Raji (cell line): Measurements from ENCODE around the gene PNPLA5.

Source experiments
- POLR2A ChIP-seq: IDR thresholded peaks from 2 replicates; pipeline ENCODE4 v1.6.1; 2011; ENCODE audit warnings: low read depth, low read length, control low read depth; ENCODE audit not compliant: insufficient read depth

The PNPLA5 gene

GRCh38 chr22:43852573-43853327 is 39.1 kb downstream of the PNPLA5 start:
- TF ChIP-seq POLR2A, result no peak

GRCh38 chr22:43851979-43852307 is 39.9 kb downstream of the PNPLA5 start:
- no peak for TF ChIP-seq POLR2A

- TF ChIP-seq POLR2A, result no peak
Observed at GRCh38 chr22:43851058-43851978, 40.5 kb downstream of the PNPLA5 start.

- no peak for TF ChIP-seq POLR2A
Observed at GRCh38 chr22:43850529-43850928, 41.3 kb downstream of the PNPLA5 start.

- no peak for TF ChIP-seq POLR2A
Observed at GRCh38 chr22:43849731-43850130, 42.1 kb downstream of the PNPLA5 start.

GRCh38 chr22:43848366-43849171 is 43.2 kb downstream of the PNPLA5 start:
- no peak for TF ChIP-seq POLR2A

GRCh38 chr22:43847376-43848289 is 44.2 kb downstream of the PNPLA5 start:
- no peak for TF ChIP-seq POLR2A

- no peak for TF ChIP-seq POLR2A
Observed at GRCh38 chr22:43846966-43847365, 44.8 kb downstream of the PNPLA5 start.

GRCh38 chr22:43845981-43846380 is 45.8 kb downstream of the PNPLA5 start:
- TF ChIP-seq POLR2A, result no peak

- TF ChIP-seq POLR2A, result no peak
Observed at GRCh38 chr22:43844560-43845545, 47.0 kb downstream of the PNPLA5 start.

- TF ChIP-seq POLR2A, result no peak
Observed at GRCh38 chr22:43843783-43844530, 47.9 kb downstream of the PNPLA5 start.

GRCh38 chr22:43841742-43842141 is 50.1 kb downstream of the PNPLA5 start:
- TF ChIP-seq POLR2A, result no peak
